ENCODE measurements around the gene AHSG. TPM values are rescaled to one million over a fixed set of nuclear protein-coding genes. Genes with fewer than 3 reads are reported as not detected.

AHSG gene
- total and polyA plus RNA-seq, 10 donors = 0.30 TPM; not detected in 9

DNA sequence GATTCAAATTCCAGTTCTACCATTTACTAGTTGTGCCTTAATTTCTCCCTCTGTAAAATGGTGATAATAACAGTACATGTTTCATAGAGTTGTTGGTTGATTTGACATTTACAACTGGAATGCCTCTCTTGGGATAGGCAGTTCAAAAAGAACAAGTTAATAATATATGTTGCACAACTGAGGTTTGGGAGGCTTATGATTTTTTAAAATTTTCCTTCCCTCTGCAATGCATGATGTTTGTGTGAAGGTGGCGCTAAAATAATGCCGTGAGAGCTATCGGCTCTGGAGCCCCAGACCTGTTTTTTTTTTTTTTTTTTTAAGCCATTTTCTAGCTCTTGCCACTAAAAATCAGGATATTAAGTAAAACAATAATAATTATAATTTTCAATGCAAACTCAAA is 23.7 kb upstream of the AHSG start:
- no peak overlapping the region for H3K4me3 ChIP-seq
- H3K4me1 ChIP-seq = no peaks in the 10 kb centered on the region
- intact Hi-C loops (cut with DNase I; ENCODE audit: low total_unique reads) = no loop called here
- H3K27me3 ChIP-seq (replicated peaks in 1 of 7) = no peaks in the 10 kb centered on the region
- peaks cover 0 to 35% (median 23%) of the 10 kb centered on the region in 6 donors for H3K36me3 ChIP-seq
- DNase-seq = no peak
- no peaks in the 10 kb centered on the region for H3K9me3 ChIP-seq
- 35 to 57% (median 41%) methylated on average over 3 of the region's 3 CpGs for WGBS, 5 donors
- H3K27ac ChIP-seq = no peak overlapping the region
- TF ChIP-seq POLR2AphosphoS5 (IDR thresholded peaks at IDR 0.05) = no peak
- TF ChIP-seq, protein P1, sequence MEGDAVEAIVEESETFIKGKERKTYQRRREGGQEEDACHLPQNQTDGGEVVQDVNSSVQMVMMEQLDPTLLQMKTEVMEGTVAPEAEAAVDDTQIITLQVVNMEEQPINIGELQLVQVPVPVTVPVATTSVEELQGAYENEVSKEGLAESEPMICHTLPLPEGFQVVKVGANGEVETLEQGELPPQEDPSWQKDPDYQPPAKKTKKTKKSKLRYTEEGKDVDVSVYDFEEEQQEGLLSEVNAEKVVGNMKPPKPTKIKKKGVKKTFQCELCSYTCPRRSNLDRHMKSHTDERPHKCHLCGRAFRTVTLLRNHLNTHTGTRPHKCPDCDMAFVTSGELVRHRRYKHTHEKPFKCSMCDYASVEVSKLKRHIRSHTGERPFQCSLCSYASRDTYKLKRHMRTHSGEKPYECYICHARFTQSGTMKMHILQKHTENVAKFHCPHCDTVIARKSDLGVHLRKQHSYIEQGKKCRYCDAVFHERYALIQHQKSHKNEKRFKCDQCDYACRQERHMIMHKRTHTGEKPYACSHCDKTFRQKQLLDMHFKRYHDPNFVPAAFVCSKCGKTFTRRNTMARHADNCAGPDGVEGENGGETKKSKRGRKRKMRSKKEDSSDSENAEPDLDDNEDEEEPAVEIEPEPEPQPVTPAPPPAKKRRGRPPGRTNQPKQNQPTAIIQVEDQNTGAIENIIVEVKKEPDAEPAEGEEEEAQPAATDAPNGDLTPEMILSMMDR (IDR thresholded peaks at IDR 0.05 in 8 of 11, conservative IDR thresholded peaks at IDR 0.05 in 3 of 11) = no peak
- TF ChIP-seq POLR2A (IDR thresholded peaks at IDR 0.05) = no peak

GRCh38 chr3:186589856-186590579 is 22.8 kb upstream of the AHSG start:
- no peaks in the 10 kb centered on the region for H3K9me3 ChIP-seq
- TF ChIP-seq, protein P1 (IDR thresholded peaks at IDR 0.05 in 8 of 11, conservative IDR thresholded peaks at IDR 0.05 in 3 of 11) = no peak
- TF ChIP-seq POLR2A (IDR thresholded peaks at IDR 0.05) (no peak), POLR2AphosphoS5 (IDR thresholded peaks at IDR 0.05) (no peak)
- intact Hi-C loops (cut with DNase I; ENCODE audit: low total_unique reads) = no loop called here
- no peak for DNase-seq
- peaks cover 0 to 26% (median 16%) of the 10 kb centered on the region in 6 donors for H3K36me3 ChIP-seq
- H3K27me3 ChIP-seq (replicated peaks in 1 of 7) = no peaks in the 10 kb centered on the region
- WGBS, 5 donors = 62 to 85% (median 79%) methylated on average over 5 of the region's 5 CpGs
- H3K4me3 ChIP-seq = no peak overlapping the region
- no peaks in the 10 kb centered on the region for H3K4me1 ChIP-seq
- no peak overlapping the region for H3K27ac ChIP-seq

GRCh38 chr3:186590580-186591295 is 22.1 kb upstream of the AHSG start:
- 72 to 85% (median 74%) methylated on average over 7 of the region's 7 CpGs for WGBS, 5 donors
- TF ChIP-seq, protein P1 (IDR thresholded peaks at IDR 0.05 in 8 of 11, conservative IDR thresholded peaks at IDR 0.05 in 3 of 11) = no peak
- TF ChIP-seq POLR2AphosphoS5 (IDR thresholded peaks at IDR 0.05) (no peak), POLR2A (IDR thresholded peaks at IDR 0.05) (no peak)

DNA sequence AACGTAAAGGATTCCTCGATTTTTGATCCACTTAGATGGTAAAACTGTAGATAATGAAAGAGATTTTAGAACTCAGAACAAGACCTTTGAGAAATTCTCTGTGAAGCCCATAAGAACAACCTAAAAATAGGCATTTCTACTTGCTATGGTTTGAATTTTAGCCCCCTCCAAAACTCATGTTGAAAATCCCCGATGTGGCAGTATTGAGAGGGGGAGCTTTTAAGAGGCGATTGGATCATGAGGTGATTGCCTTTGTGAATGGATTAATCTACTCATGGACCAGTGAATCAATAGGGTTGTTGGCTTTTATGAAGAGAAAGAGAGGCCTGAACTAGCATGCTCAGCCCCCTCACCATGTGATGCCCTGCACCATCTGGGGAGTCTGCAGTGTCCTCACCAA is 20.2 kb upstream of the AHSG start:
- Histone ChIP-seq H3K27me3 (replicated peaks in 1 of 7) (no peaks in the 10 kb centered on the region), H3K36me3 (peaks cover 0 to 2% (median 0%) of the 10 kb centered on the region in 6 donors), H3K27ac (no peak overlapping the region), H3K9me3 (no peaks in the 10 kb centered on the region), H3K4me3 (no peak overlapping the region), H3K4me1 (no peaks in the 10 kb centered on the region)
- WGBS, 5 donors = 85 to 97% (median 90%) methylated on average over 4 of the region's 4 CpGs
- TF ChIP-seq, protein P1 (IDR thresholded peaks at IDR 0.05 in 8 of 11, conservative IDR thresholded peaks at IDR 0.05 in 3 of 11) = no peak
- TF ChIP-seq POLR2A (IDR thresholded peaks at IDR 0.05) = no peak
- TF ChIP-seq POLR2AphosphoS5 (IDR thresholded peaks at IDR 0.05) = no peak
- no peak for DNase-seq
- intact Hi-C loops (cut with DNase I; ENCODE audit: low total_unique reads) = no loop called here

More at GRCh38 chr3:186590580-186591295, 22.1 kb upstream of the AHSG start:
- H3K27me3 ChIP-seq (replicated peaks in 1 of 7) = no peaks in the 10 kb centered on the region
- H3K4me1 ChIP-seq = no peaks in the 10 kb centered on the region
- no peak overlapping the region for H3K27ac ChIP-seq
- peaks cover 0 to 19% (median 8%) of the 10 kb centered on the region in 6 donors for H3K36me3 ChIP-seq
- no peak for DNase-seq
- H3K4me3 ChIP-seq = no peak overlapping the region
- intact Hi-C loops (cut with DNase I; ENCODE audit: low total_unique reads) = no loop called here
- no peaks in the 10 kb centered on the region for H3K9me3 ChIP-seq
